GM23338 (cell line): ENCODE data around the gene ATIC. TPM values are rescaled to one million over a fixed set of nuclear protein-coding genes. Genes with fewer than 3 reads are reported as not detected.

Experiments used
- ATAC-seq: fragments of 200-7000 bp; cut with Tn5 transposase; 3 replicates; pipeline ENCODE4 v1.9.1; 2020
- DNase-seq: peaks from one replicate; pipeline ENCODE4 v3.0.0-alpha.2; 2015; ENCODE audit warnings: low spot score
- H2AFZ ChIP-seq: fragments of 200-600 bp; sonication (generic); 2 replicates; pipeline ENCODE4 v1.8.0; 2016; ENCODE audit warnings: antibody characterized with exemption, mild to moderate bottlenecking, moderate library complexity
- H3F3A ChIP-seq: fragments of 200-600 bp; sonication (generic); replicated peaks from 2 replicates; pipeline ENCODE4 v1.8.0; 2017; ENCODE audit warnings: antibody characterized with exemption, mixed run types, low read depth
- H3K27ac ChIP-seq: fragments of 200-600 bp; sonication (generic); 2 replicates; pipeline ENCODE4 v1.6.1; 2016; ENCODE audit warnings: low read depth
- H3K27me3 ChIP-seq: fragments of 200-600 bp; sonication (generic); 2 replicates; pipeline ENCODE4 v1.8.0; 2016; ENCODE audit warnings: mild to moderate bottlenecking, mixed run types, moderate library complexity; ENCODE audit not compliant: insufficient read depth
- H3K36me3 ChIP-seq: fragments of 200-600 bp; sonication (generic); 2 replicates; pipeline ENCODE4 v1.8.0; 2016; ENCODE audit warnings: mild to moderate bottlenecking; ENCODE audit not compliant: insufficient read depth
- H3K4me1 ChIP-seq: fragments of 200-600 bp; sonication (generic); 2 replicates; pipeline ENCODE4 v1.8.0; 2016; ENCODE audit warnings: mild to moderate bottlenecking, moderate library complexity; ENCODE audit not compliant: insufficient read depth
- H3K4me2 ChIP-seq: fragments of 200-600 bp; sonication (generic); 2 replicates; pipeline ENCODE4 v1.7.1; 2017; ENCODE audit warnings: mixed run types
- H3K4me3 ChIP-seq: fragments of 200-600 bp; sonication (generic); 2 replicates; pipeline ENCODE4 v1.6.1; 2016; ENCODE audit warnings: mixed run types
- H3K79me2 ChIP-seq: fragments of 200-600 bp; sonication (generic); replicated peaks from 2 replicates; pipeline ENCODE4 v1.8.0; 2017; ENCODE audit warnings: mild to moderate bottlenecking; ENCODE audit not compliant: insufficient read depth
- H3K9me2 ChIP-seq: fragments of 200-600 bp; sonication (generic); 2 replicates; pipeline ENCODE4 v1.8.0; 2017; ENCODE audit not compliant: insufficient read depth
- H4K20me1 ChIP-seq: fragments of 200-600 bp; sonication (generic); replicated peaks from 2 replicates; pipeline ENCODE4 v1.8.0; 2017; ENCODE audit warnings: mild to moderate bottlenecking; ENCODE audit not compliant: insufficient read depth
- H3K27ac Mint-ChIP-seq: 2 replicates; pipeline ENCODE4 v1.8.0; 2020; ENCODE audit warnings: inconsistent platforms, mild to moderate bottlenecking, moderate library complexity, mixed read lengths
- H3K27me3 Mint-ChIP-seq: 3 replicates; pipeline ENCODE4 v1.8.0; 2022; ENCODE audit warnings: low read depth, mild to moderate bottlenecking, moderate library complexity, mixed read lengths, inconsistent platforms; ENCODE audit not compliant: insufficient read depth, poor library complexity
- H3K36me3 Mint-ChIP-seq: 3 replicates; pipeline ENCODE4 v1.8.0; 2021; ENCODE audit warnings: low read depth, mild to moderate bottlenecking, inconsistent platforms, moderate library complexity, mixed read lengths
- H3K4me1 Mint-ChIP-seq: 3 replicates; pipeline ENCODE4 v1.8.0; 2020; ENCODE audit warnings: mild to moderate bottlenecking, inconsistent platforms, mixed read lengths
- H3K4me3 Mint-ChIP-seq: 3 replicates; pipeline ENCODE4 v1.8.0; 2021; ENCODE audit warnings: moderate library complexity, mild to moderate bottlenecking, inconsistent platforms, mixed read lengths
- H3K9me3 Mint-ChIP-seq: 3 replicates; pipeline ENCODE4 v1.8.0; 2020; ENCODE audit warnings: moderate library complexity, mild to moderate bottlenecking, inconsistent platforms, mixed read lengths
- POLR2AphosphoS5 ChIP-seq: IDR thresholded peaks from 2 replicates; pipeline ENCODE4 v1.6.1; 2016; ENCODE audit warnings: antibody characterized with exemption, low read depth
- ZNF114 ChIP-seq: fragments of 250-450 bp; sonication (Bioruptor Pico); IDR thresholded peaks from 2 replicates; pipeline ENCODE4 v1.5.0; 2020; ENCODE audit warnings: mild to moderate bottlenecking, moderate library complexity
- polyA plus RNA-seq: library from polyadenylated mRNA; unstranded; fragments of >200 nt; fragmentation: Nextera tagmentation; extraction: Ambion mirVana; gene quantifications from 2 replicates; pipeline ENCODE4 v1.2.1, GENCODE V29; 2016
- total RNA-seq: library from RNA; depleted of rRNA; stranded (reverse); fragments of >200 nt; shearing (Covaris generic); gene quantifications from 2 replicates; pipeline ENCODE4 v1.2.3, GENCODE V29; 2014
- TF ChIP-seq, protein P1 (sequence below): fragments of 250-450 bp; sonication (Bioruptor Pico); IDR thresholded peaks from 2 replicates; pipeline ENCODE4 v1.5.0; 2020; ENCODE audit warnings: mild to moderate bottlenecking, moderate library complexity

The ATIC gene
- total and polyA plus RNA-seq, 2 experiments from 2014 or later, result 118 to 185 TPM

DNA sequence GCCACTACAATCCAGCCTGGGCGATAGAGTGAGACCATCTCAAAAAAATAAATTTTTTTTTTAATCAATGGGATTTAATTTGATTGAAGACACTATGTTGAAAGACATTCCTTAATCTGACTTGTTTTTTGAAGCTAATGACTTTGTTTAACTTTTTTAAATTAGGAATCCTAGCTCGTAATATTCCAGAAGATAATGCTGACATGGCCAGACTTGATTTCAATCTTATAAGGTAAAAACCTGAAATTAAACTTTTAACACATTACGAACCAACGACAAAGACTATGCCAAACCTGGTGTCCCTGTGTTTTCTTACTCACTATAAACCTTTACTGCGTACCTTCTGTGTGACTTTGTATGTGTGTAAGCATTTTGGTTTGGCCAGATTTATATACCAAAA is 7.6 kb downstream of the ATIC start (continued):
- TF ChIP-seq, protein P1, sequence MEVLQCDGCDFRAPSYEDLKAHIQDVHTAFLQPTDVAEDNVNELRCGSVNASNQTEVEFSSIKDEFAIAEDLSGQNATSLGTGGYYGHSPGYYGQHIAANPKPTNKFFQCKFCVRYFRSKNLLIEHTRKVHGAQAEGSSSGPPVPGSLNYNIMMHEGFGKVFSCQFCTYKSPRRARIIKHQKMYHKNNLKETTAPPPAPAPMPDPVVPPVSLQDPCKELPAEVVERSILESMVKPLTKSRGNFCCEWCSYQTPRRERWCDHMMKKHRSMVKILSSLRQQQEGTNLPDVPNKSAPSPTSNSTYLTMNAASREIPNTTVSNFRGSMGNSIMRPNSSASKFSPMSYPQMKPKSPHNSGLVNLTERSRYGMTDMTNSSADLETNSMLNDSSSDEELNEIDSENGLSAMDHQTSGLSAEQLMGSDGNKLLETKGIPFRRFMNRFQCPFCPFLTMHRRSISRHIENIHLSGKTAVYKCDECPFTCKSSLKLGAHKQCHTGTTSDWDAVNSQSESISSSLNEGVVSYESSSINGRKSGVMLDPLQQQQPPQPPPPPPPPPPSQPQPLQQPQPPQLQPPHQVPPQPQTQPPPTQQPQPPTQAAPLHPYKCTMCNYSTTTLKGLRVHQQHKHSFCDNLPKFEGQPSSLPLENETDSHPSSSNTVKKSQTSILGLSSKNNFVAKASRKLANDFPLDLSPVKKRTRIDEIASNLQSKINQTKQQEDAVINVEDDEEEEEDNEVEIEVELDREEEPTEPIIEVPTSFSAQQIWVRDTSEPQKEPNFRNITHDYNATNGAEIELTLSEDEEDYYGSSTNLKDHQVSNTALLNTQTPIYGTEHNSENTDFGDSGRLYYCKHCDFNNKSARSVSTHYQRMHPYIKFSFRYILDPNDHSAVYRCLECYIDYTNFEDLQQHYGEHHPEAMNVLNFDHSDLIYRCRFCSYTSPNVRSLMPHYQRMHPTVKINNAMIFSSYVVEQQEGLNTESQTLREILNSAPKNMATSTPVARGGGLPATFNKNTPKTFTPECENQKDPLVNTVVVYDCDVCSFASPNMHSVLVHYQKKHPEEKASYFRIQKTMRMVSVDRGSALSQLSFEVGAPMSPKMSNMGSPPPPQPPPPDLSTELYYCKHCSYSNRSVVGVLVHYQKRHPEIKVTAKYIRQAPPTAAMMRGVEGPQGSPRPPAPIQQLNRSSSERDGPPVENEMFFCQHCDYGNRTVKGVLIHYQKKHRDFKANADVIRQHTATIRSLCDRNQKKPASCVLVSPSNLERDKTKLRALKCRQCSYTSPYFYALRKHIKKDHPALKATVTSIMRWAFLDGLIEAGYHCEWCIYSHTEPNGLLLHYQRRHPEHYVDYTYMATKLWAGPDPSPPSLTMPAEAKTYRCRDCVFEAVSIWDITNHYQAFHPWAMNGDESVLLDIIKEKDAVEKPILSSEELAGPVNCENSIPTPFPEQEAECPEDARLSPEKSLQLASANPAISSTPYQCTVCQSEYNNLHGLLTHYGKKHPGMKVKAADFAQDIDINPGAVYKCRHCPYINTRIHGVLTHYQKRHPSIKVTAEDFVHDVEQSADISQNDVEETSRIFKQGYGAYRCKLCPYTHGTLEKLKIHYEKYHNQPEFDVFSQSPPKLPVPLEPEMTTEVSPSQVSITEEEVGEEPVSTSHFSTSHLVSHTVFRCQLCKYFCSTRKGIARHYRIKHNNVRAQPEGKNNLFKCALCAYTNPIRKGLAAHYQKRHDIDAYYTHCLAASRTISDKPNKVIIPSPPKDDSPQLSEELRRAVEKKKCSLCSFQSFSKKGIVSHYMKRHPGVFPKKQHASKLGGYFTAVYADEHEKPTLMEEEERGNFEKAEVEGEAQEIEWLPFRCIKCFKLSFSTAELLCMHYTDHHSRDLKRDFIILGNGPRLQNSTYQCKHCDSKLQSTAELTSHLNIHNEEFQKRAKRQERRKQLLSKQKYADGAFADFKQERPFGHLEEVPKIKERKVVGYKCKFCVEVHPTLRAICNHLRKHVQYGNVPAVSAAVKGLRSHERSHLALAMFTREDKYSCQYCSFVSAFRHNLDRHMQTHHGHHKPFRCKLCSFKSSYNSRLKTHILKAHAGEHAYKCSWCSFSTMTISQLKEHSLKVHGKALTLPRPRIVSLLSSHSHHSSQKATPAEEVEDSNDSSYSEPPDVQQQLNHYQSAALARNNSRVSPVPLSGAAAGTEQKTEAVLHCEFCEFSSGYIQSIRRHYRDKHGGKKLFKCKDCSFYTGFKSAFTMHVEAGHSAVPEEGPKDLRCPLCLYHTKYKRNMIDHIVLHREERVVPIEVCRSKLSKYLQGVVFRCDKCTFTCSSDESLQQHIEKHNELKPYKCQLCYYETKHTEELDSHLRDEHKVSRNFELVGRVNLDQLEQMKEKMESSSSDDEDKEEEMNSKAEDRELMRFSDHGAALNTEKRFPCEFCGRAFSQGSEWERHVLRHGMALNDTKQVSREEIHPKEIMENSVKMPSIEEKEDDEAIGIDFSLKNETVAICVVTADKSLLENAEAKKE (CRISPR knock-in tag), result no peak

GRCh38 chr2:215320102-215320501 is 8.2 kb downstream of the ATIC start:
- Histone ChIP-seq H3K4me1 (no peaks in the 10 kb centered on the region), H3K9me2 (no peaks in the 10 kb centered on the region), H2AFZ (no peak overlapping the region), H3K4me3 (no peak overlapping the region), H3K27ac (no peak overlapping the region), H3K36me3 (peaks cover 51% of the 10 kb centered on the region), H3F3A (no peaks in the 10 kb centered on the region), H3K27me3 (no peaks in the 10 kb centered on the region), H3K79me2 (peaks cover 99% of the 10 kb centered on the region), H3K4me2 (no peak overlapping the region), H4K20me1 (peaks cover 23% of the 10 kb centered on the region)
- TF ChIP-seq, protein P1 (CRISPR knock-in tag), result no peak
- TF ChIP-seq ZNF114 (CRISPR knock-in tag) (no peak), POLR2AphosphoS5 (no peak)
- peaks cover 3% of the 10 kb centered on the region; the same call in 2 of the 3 replicates for H3K4me1 Mint-ChIP-seq
- H3K27me3 Mint-ChIP-seq, result no peaks in the 10 kb centered on the region
- DNase-seq, result no peak
- no peaks in the 10 kb centered on the region for H3K9me3 Mint-ChIP-seq
- no peak overlapping the region for H3K27ac Mint-ChIP-seq
- no peak overlapping the region for H3K4me3 Mint-ChIP-seq
- H3K36me3 Mint-ChIP-seq, result peaks cover 93% of the 10 kb centered on the region
- ATAC-seq, result no peak
